NCI-H1436 (cell line): Measurements from ENCODE around the gene OSBPL3.

Experiments
- DNase-seq: peaks from one replicate; lab custom pipeline; 2025; lab: John Stamatoyannopoulos, UW

The OSBPL3 gene

GRCh38 chr7:24862461-24862860 is 117.5 kb downstream of the OSBPL3 start:
- DNase-seq: no peak

DNA sequence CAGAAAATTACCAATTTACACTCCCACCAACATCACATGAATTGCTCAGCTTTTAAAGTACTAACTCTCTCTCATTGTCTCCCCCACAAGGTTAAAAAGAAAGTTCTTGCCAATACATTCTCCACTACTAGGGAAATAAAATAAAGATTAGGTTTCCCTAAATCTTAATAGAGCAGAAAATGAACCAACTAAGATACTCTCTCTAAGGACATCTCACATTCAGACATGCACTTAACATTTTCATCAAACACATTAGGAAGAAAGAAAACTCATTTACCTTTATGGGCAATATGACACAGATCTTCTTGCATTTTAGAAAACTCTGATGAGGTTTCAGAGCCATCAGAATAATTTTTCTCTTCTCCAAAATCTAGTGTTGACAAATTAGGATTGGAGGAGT is 118.6 kb downstream of the OSBPL3 start:
- DNase-seq: no peak

- DNase-seq: no peak
These were observed 119.4 kb downstream of the OSBPL3 start for GRCh38 chr7:24860611-24861010.

DNA sequence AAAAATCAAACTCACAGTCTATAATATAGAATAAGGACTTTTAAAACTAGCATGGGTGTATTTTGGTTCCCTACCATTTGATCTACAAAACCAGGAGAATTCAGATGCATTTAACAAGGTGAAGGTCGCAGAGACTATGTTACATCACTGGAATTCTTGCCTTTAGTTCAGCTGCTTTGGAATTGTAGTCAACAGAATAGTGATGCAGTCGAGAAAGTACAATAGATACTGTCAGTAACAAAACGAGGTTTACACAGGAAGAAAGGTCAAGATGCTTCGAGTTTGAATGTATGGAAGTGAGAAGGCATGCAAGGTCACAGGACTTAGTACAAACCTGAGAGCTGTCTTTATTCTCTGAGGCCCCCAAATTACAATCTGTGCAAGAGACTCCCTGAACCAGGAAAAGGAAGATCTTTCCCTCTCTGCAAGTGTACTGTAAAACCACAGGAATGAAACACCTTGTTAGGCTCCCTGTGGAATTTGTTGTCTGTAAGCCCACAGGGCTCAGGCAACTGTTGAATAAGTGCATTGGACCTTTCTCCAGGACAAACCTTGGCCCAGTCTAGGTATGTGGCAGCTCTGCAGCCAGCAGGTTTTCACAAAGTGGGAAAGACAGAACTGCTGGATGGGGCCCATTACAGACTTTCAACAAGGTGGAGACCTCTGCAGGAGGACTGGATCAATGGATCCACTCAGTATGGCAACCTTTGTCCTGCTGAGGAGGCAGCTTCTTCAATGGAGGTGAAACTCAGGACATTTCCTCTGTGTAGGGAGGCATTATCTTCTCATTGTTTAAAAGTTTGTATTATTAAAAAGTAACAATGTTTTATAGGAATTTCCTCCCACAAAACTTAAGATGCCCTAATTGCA is 121.6 kb downstream of the OSBPL3 start:
- no peak for DNase-seq

DNA sequence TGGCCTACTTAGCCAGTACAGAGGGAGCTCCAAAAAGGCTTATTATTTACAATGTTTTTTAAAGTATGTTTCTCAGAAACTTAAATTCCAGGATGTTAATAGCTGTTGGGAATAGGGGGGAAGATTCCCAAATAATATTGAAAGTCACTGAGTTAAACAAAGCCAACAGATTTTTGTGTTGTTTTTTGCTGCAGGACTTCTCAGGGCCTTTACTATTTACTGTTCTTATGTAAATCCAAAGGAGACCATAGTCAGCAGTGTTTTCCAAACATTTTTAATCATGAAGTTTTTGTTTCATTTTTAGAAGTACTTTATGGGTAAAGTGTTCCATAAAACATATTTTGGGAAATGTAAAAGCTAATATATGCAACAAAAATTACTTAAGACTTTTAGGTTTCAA is 122.4 kb downstream of the OSBPL3 start:
- DNase-seq: no peak

DNA sequence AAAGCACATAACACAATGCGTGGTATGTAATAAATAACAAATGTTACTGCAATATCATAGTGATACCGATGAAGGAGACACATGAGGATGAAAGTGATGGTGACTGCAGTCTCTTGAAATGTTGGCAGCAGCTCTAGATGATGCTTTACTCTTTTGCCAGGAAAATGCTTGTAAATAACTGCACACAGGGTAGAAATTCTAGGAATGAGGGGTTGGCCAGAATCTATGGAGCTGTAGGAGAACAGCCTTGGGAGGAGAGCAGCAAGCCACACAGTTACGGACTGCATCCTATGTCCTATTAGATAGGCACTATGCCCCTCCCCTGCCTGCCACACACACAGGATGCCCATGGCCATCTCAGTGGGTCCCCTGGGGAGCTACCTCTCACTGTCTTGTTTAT is 125.1 kb downstream of the OSBPL3 start:
- no peak for DNase-seq

DNA sequence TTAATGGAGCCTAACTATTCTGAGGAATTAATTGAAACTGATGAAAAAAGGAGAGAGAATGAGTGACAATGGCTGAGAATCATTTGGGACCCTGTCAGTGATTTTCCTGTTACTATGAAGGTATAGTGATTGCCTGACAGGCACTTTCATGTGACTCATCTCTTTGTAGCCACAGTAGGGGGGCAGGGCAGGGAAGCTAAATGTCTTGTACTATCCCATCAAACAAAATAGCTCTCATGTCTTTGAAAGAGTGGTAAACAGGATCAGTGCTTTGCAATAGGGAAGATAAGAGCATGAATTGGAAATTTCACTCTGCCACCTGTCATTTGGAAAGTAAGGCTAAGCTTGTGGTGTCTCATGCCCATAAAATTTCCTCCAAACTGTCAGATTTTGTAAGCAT is 128.2 kb downstream of the OSBPL3 start:
- DNase-seq: no peak

- no peak for DNase-seq
These were observed 131.1 kb downstream of the OSBPL3 start for GRCh38 chr7:24848878-24849277.

GRCh38 chr7:24847754-24848153 is 132.2 kb downstream of the OSBPL3 start:
- DNase-seq: no peak

GRCh38 chr7:24843821-24844434 is 136.1 kb downstream of the OSBPL3 start:
- DNase-seq: no peak

- no peak for DNase-seq
These were observed 137.3 kb downstream of the OSBPL3 start for GRCh38 chr7:24842449-24843241.

GRCh38 chr7:24842029-24842428 is 137.9 kb downstream of the OSBPL3 start:
- no peak for DNase-seq

GRCh38 chr7:24840563-24840962 is 139.4 kb downstream of the OSBPL3 start:
- no peak for DNase-seq

DNA sequence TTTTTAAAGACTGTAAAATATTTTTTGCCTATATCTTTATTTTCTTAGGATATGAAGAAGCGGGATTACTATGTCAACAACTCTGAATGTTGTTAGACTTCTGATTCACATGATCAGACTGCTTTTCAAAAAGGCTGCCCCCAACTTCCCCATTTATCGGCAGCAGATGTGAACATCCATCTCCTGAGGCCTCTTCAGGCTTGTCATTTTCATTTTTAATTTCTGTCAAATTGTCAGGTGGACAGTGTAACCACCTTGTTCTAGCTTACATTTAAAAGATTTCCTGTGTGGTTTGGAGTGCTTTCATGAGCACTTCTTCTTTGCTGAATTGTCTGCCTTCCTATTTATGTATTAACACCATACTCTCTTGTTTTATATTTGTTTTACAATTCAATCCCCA is 143.9 kb downstream of the OSBPL3 start:
- no peak for DNase-seq

DNA sequence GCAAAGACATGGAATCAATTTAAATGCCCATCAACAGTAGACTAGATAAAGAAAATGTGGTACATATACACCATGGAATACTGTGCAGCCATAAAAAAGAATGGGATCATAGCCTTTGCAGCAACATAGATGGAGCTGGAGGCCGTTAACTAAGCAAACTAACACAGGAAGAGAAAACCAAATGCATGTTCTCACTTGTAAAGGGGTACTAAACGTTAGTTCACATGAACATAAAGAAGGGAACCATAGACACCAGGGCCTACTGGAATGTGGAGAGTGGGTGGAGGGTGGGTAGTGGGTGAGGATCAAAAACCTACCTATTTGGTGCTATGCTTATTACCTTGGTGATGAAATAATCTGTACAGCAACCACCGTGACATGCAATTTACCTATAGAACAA is 144.3 kb downstream of the OSBPL3 start:
- DNase-seq: no peak

GRCh38 chr7:24834128-24834798 is 145.7 kb downstream of the OSBPL3 start:
- DNase-seq: no peak

GRCh38 chr7:24833549-24833948 is 146.4 kb downstream of the OSBPL3 start:
- no peak for DNase-seq

- DNase-seq: no peak
These were observed 148.7 kb downstream of the OSBPL3 start for GRCh38 chr7:24831240-24831639.

DNA sequence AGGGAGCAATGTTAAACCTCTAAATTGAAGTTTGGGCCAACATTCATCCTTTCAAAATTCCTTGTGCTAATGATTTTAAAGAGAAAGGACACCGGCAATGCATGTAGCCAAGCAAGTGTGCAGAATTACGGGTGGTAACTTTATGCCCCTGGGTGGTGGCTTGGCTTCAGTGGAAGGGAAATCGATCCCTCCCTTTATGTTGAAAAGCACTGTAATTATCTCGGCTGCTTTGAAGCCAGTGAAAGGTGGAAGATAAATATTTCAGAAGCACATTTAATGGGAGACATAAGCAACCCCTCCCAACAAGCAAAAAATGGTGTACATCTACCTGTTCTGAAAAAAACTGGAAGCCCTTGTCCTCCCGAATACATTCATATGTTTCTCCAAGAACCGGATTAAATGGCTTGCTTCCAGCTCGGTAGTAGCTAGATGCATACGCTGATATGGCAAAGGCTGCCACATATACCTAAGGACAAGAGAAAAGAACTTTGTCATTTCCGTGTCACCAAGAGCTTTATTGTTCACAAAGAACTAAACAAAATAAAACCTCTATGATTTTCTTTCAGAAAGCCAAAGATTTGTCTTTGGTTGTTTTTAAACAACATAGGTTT is 149.4 kb downstream of the OSBPL3 start:
- DNase-seq: peak; percentile 45

DNA sequence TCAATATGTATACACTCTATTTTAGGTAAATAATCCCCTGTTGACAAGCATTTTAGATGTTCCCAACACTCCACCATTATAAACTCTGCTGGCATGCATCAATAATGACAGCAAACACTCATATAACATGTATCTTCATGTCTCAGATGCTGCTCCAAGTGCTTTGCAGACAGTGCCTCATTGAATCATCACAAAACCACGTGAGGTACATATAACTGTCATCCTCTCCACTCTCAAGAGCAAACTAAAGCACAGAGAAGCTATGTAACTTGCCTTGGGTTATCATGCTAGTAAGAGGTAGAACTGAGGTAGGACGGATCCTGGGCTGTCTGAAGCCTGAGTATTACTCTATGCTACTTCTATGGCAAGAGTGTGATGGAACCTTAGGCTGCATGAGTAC is 150.2 kb downstream of the OSBPL3 start:
- no peak for DNase-seq

GRCh38 chr7:24828891-24829661 is 150.9 kb downstream of the OSBPL3 start:
- no peak for DNase-seq
